ENCODE results near the gene PKP1. TPM values are rescaled to one million over a fixed set of nuclear protein-coding genes. Genes with fewer than 3 reads are reported as not detected.

The PKP1 gene
- total RNA-seq, 1 donor from 2014 or later = not detected

DNA sequence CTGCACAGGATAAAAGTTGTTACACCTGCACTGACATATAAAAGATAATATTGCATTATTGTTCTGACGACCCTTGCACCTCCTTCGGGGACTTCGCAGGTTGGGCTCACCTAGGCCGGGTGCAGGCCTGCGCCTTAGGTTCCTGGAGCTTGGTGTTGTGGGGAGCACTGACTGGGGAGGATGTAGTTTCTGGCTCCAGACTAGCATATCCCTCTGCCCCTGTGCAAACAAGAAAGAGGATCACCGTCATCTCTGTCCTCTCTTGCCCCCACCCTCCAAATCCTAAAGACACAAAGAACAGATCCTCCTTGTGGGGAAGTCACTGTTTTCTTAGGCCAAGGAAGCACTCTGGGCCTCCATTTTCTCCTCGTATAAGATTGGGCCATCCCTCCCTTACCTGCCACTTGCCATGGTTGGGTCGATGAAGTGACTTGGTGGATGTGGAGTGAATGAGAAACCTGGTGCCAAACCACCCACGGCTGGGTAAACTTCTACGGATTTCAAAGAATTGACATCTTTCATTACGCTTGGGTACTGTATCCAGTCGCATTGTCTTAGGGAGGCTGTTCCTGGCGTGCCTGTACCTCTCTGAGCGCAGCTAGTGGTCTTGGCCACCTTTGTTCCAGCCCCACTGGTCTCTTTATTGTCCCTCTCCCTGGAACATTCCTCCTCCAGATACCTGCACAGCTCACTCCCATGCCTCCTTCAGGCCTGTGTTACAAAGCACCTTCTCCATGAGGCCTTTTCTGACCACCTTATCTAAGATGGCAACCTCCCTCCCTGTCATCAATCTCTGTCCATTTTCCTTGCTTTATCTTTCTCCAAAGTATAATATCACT lies 34.4 kb upstream of the PKP1 start:
- no peaks in the 10 kb centered on the region for H3K36me3 Mint-ChIP-seq (ENCODE audit: low read depth)
- TF ChIP-seq CTCF (conservative IDR thresholded peaks at IDR 0.05) = no peak
- H3K9me3 Mint-ChIP-seq = no peaks in the 10 kb centered on the region
- H3K4me1 Mint-ChIP-seq = peaks cover 5% of the 10 kb centered on the region
- H3K27ac Mint-ChIP-seq (ENCODE audit: unreplicated experiment) = no peak overlapping the region
- DNase-seq (ENCODE audit: low read depth, low spot score) = no peak
- H3K27me3 Mint-ChIP-seq (ENCODE audit: low read depth) = no peaks in the 10 kb centered on the region
- no peak overlapping the region for H3K4me3 Mint-ChIP-seq

GRCh38 chr1:201250326-201251011 lies 32.8 kb upstream of the PKP1 start:
- Mint-ChIP-seq H3K9me3 (no peaks in the 10 kb centered on the region), H3K4me3 (no peak overlapping the region), H3K27ac (ENCODE audit: unreplicated experiment) (peak overlapping the region; percentile 59), H3K27me3 (ENCODE audit: low read depth) (no peaks in the 10 kb centered on the region), H3K4me1 (no peaks in the 10 kb centered on the region), H3K36me3 (ENCODE audit: low read depth) (no peaks in the 10 kb centered on the region)
- DNase-seq (ENCODE audit: low read depth, low spot score) = no peak
- no peak for TF ChIP-seq CTCF (conservative IDR thresholded peaks at IDR 0.05)

- DNase-seq (ENCODE audit: low read depth, low spot score) = no peak
- H3K36me3 Mint-ChIP-seq (ENCODE audit: low read depth) = no peaks in the 10 kb centered on the region
- no peaks in the 10 kb centered on the region for H3K9me3 Mint-ChIP-seq
- TF ChIP-seq CTCF (conservative IDR thresholded peaks at IDR 0.05) = no peak
- H3K4me1 Mint-ChIP-seq = no peaks in the 10 kb centered on the region
- no peaks in the 10 kb centered on the region for H3K27me3 Mint-ChIP-seq (ENCODE audit: low read depth)
- no peak overlapping the region for H3K27ac Mint-ChIP-seq (ENCODE audit: unreplicated experiment)
- no peak overlapping the region for H3K4me3 Mint-ChIP-seq
These were observed 31.9 kb upstream of the PKP1 start for GRCh38 chr1:201251411-201251810.

- TF ChIP-seq CTCF (conservative IDR thresholded peaks at IDR 0.05) = no peak
- no peak for DNase-seq (ENCODE audit: low read depth, low spot score)
- Mint-ChIP-seq H3K4me1 (no peaks in the 10 kb centered on the region), H3K9me3 (no peaks in the 10 kb centered on the region), H3K27ac (ENCODE audit: unreplicated experiment) (no peak overlapping the region), H3K27me3 (ENCODE audit: low read depth) (no peaks in the 10 kb centered on the region), H3K4me3 (no peak overlapping the region), H3K36me3 (ENCODE audit: low read depth) (no peaks in the 10 kb centered on the region)
These were observed 31.4 kb upstream of the PKP1 start for GRCh38 chr1:201251851-201252430.

DNA sequence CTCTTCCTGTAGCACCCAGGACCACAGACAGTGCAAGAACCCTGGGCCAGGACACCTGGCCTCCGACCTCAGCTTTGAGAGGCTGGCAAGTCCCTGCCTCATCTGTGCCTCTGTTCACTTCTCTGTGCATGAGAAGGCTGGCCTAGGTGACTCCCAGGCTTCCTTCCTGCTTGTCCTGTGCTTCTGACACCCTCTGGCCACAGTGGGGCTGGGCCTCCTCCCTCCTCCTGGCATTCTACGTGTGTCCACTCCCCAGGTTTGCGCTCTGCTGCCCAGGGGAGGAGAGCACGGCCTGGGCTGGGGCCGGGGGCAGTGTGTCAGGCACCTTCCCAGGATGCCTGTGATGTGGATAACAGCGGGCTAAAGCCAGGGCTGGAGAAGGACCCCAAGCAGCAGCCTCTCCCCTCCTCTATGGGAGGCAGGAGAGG lies 30.3 kb upstream of the PKP1 start:
- no peak for DNase-seq (ENCODE audit: low read depth, low spot score)
- Mint-ChIP-seq H3K27me3 (ENCODE audit: low read depth) (no peaks in the 10 kb centered on the region), H3K9me3 (no peaks in the 10 kb centered on the region), H3K4me1 (no peaks in the 10 kb centered on the region), H3K36me3 (ENCODE audit: low read depth) (no peaks in the 10 kb centered on the region), H3K4me3 (no peak overlapping the region), H3K27ac (ENCODE audit: unreplicated experiment) (no peak overlapping the region)
- TF ChIP-seq CTCF (conservative IDR thresholded peaks at IDR 0.05) = no peak

Data from neural crest cell (in vitro differentiated cells).